Hematopoietic multipotent progenitor cell treated with erythropoietin and hydrocortisone succinate and interleukin-3 and kit ligand, for 15 days (in vitro differentiated cells): Measurements from ENCODE around the gene RLN2.

ENCODE experiments used
- DNase-seq: peaks from one replicate; pipeline ENCODE4 v3.0.0-alpha.2; 2015; ENCODE audit warnings: low spot score

The RLN2 gene

DNA sequence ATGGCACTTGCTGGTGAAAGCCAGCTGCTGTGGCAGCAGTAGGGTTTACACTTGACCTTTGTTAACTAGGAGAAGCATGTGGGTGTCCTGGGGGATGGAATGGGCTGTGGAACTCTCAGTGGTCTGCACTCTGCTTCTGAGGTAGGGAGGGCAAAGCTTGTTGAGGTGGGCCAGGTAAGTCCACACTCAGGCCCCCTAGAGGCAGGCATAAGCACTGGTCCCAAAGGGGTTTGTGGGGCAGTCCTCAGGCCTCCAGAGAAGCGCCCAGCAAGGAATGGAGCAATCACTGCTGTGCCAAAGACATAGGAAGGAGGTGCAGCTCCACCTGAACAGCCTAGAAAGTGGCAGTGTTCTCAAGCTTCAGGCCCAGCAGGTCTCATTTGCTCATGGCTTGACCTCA, 38.6 kb downstream of the RLN2 start:
- no peak for DNase-seq

DNA sequence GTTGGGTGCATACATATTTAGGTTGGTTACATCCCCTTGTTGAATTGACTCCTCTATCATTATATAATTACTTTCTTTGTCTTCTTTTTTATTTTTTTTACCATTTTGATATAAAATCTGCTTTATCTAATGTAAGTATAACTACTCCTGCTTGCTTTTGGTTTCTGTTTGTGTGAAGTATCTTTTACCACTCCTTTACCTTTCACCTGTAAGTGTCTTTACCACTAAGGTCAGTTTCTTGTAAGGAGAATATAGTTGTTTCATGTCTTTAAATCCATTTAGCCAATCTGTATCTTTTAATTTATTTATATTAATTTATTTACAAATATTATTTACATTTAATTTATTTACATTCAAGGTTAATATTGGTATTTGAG, 40.3 kb downstream of the RLN2 start:
- no peak for DNase-seq

DNA sequence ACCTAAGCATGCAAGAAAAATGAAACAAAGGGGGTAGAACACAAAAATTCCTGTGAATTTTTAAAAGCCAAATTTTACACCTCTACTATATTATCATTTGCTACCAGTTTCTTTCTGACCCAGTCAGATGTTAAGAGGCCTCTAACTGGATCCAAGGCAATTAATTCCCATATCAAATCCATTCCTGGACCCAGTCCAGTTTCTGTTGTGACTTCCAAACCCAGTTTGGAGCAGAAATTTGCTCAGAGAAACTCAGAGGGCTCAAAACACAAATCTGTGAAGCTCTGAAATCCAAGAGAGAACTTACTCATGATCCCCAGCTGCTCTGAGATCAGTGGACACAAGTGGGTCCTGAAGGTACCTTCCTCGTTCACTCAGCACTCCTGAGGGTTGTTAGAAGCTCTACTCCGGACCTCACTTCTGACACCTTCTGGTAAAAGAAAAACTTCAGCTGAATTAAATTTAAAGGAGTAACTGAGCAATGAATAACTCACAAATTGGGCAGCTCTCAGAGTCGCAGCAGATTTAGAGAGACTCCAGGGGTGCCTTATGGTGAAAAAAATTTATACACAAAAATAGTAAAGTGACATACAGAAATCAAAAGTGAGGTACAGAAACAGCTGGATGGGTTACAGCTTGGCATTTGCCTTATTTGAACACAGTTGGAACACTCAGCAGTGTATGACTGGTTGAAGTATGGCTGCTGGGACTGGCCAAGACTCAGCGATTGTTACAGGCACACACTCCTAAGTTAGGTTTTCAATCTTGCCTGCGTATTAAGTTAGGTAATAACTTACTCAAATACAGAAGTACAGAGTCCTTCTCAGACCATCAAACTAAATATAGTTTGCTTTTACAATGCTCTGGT, 40.9 kb downstream of the RLN2 start:
- DNase-seq, result peak; percentile 19
